Stomach (tissue), 9 donors: ENCODE results near the gene IRAG1. TPM values are rescaled to one million over a fixed set of nuclear protein-coding genes. Genes with fewer than 3 reads are reported as not detected.
A peak's percentile ranks its signal among the peaks of the same experiment; 100 is the strongest.

Experiments
- DNase-seq, 2 donors: peaks; one replicate each; pipeline versions ENCODE4 v3.0.0 to v3.0.0-alpha.2; 2013 to 2019
- H3K27ac ChIP-seq, 5 donors: fragments of 200-600 bp in 4 of 5; sonication (generic) in 4 of 5; one replicate each; pipeline ENCODE4 v1.5.1; 2013 to 2019; ENCODE audit warnings: mild to moderate bottlenecking in 1 of 5, moderate library complexity in 1 of 5
- H3K27me3 ChIP-seq, 3 donors: fragments of 200-600 bp; sonication (generic); one replicate each; pipeline ENCODE4 v1.5.1; 2017 to 2019; ENCODE audit warnings: mixed run types in 1 of 3
- H3K36me3 ChIP-seq, 4 donors: fragments of 200-600 bp; sonication (generic); 1 replicate in 3 of 4; 2 replicates in 1 of 4; pipeline ENCODE4 v1.5.1; 2016 to 2019
- H3K4me1 ChIP-seq, 4 donors: fragments of 200-600 bp; sonication (generic); one replicate each; pipeline ENCODE4 v1.5.1; 2016 to 2019
- H3K4me3 ChIP-seq, 4 donors: fragments of 200-600 bp; sonication (generic) in 3 of 4; one replicate each; pipeline ENCODE4 v1.5.1; 2016 to 2019; ENCODE audit warnings: mild to moderate bottlenecking in 1 of 4
- H3K9me3 ChIP-seq, 4 donors: fragments of 200-600 bp; sonication (generic); one replicate each; pipeline ENCODE4 v1.5.1; 2016 to 2019
- EP300 ChIP-seq: sonication (generic); formaldehyde crosslinking; IDR thresholded peaks from one replicate; pipeline ENCODE4 v1.6.1; 2017; ENCODE audit warnings: antibody characterized with exemption
- POLR2A ChIP-seq, 4 donors: fragments of 450-650 bp; IDR thresholded peaks; one replicate each; pipeline ENCODE4 v1.6.1; 2016; ENCODE audit warnings: antibody characterized with exemption in 4 of 4, control low read depth in 2 of 4, mild to moderate bottlenecking in 1 of 4, moderate library complexity in 1 of 4
- POLR2AphosphoS5 ChIP-seq, 3 donors: sonication (generic); formaldehyde crosslinking; IDR thresholded peaks; one replicate each; pipeline ENCODE4 v1.6.1; 2016; ENCODE audit warnings: antibody characterized with exemption in 3 of 3
- WGBS, 5 donors: extraction: QIAGEN DNeasy Blood & Tissue Kit in 3 of 5; methylation state at CpG; one replicate each; pipeline versions ENCODE4 v1.1.5 to v1.1.7; 2013 to 2018; 5-methylcytosine and 5-hydroxymethylcytosine counted together
- intact Hi-C: fragments of 100-400 bp; cut with DNase I; formaldehyde crosslinking; loops from one replicate; pipeline ENCODE4 v1.15.1; 2023; ENCODE audit warnings: low total_unique reads
- polyA plus RNA-seq, 3 donors: library from polyadenylated mRNA; stranded (reverse); fragments of 200-250 nt; gene quantifications; one replicate each; pipeline ENCODE4 v1.2.3, GENCODE V29; 2013
- total RNA-seq, 5 donors: library from RNA; depleted of rRNA; stranded (reverse); fragments of >200 nt; gene quantifications; one replicate each; pipeline versions ENCODE4 v1.1.0 to v1.2.3, GENCODE V29; 2014 to 2016
- TF ChIP-seq, protein P1 (sequence below), 7 experiments: fragments of 450-650 bp in 4 of 7; fragments of 200-600 bp in 3 of 7; sonication (generic) in 3 of 7; IDR thresholded peaks; one replicate each; pipeline ENCODE4 v1.5.1; 2016 to 2019; ENCODE audit warnings: antibody characterized with exemption in 7 of 7, control low read depth in 2 of 7, mild to moderate bottlenecking in 1 of 7
- donor health status: healthy with polysubstance abuse.
- donor health status: Bipolar disorder and iron deficiency.
- donor health status: healthy.

The IRAG1 gene
- total and polyA plus RNA-seq, 8 donors, result 12.7 to 60.7 (median 26.4) TPM

DNA sequence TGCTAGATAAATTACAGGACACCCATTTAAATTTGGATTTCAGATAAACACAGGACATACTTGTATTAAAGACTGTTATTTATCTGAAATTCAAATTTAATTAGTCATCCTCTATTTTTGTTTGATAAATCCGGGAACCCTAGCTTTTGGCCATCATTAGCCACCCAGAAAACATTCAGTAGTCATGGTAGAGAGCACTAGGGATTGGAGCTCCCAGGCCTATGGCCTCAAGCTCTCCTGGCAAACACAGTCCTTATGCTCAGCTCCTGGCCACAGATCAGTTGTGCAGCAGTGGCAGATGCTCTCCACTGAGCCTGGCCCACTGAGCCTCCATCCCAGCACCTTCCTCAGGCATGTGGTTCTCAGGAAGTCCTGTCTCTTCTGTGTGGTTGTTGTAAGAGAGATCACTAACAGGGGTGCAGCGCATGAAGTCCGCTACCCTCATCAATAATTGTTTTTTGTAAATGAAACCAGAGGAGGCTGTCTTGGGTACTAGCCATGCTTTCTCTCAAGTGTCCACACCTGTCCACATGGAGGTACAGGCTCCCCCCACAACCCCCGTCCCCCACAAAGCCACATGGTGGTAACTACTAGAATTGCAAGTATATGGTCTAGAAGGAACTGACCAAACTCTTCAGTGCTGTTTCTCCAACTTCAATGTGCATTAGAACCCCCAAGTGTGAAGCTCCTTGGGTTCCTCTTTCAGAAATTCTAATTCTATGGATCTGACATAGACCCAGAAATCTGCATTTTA, 1.1 kb upstream of the IRAG1 start:
- DNase-seq, result no peak

GRCh38 chr11:10692531-10693115, 932 bp downstream of the IRAG1 start:
- TF ChIP-seq POLR2AphosphoS5 (IDR thresholded peaks at IDR 0.05) (no peak), EP300 (no peak), POLR2A (IDR thresholded peaks at IDR 0.05) (no peak)
- TF ChIP-seq, protein P1, sequence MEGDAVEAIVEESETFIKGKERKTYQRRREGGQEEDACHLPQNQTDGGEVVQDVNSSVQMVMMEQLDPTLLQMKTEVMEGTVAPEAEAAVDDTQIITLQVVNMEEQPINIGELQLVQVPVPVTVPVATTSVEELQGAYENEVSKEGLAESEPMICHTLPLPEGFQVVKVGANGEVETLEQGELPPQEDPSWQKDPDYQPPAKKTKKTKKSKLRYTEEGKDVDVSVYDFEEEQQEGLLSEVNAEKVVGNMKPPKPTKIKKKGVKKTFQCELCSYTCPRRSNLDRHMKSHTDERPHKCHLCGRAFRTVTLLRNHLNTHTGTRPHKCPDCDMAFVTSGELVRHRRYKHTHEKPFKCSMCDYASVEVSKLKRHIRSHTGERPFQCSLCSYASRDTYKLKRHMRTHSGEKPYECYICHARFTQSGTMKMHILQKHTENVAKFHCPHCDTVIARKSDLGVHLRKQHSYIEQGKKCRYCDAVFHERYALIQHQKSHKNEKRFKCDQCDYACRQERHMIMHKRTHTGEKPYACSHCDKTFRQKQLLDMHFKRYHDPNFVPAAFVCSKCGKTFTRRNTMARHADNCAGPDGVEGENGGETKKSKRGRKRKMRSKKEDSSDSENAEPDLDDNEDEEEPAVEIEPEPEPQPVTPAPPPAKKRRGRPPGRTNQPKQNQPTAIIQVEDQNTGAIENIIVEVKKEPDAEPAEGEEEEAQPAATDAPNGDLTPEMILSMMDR (IDR thresholded peaks at IDR 0.05), result no peak
- Histone ChIP-seq H3K4me3 (peak overlapping the region; percentile 40 to 50 (median 46)), H3K27ac (peak overlapping the region; percentile 78 to 90 (median 88)), H3K27me3 (peaks cover 0 to 4% (median 0%) of the 10 kb centered on the region in 3 donors), H3K9me3 (no peaks in the 10 kb centered on the region), H3K36me3 (peaks cover 0 to 5% (median 0%) of the 10 kb centered on the region in 4 donors), H3K4me1 (peaks cover 0 to 29% (median 13%) of the 10 kb centered on the region in 4 donors)
- intact Hi-C loops, result no loop called here
- 28 to 58% (median 52%) methylated on average over 7 of the region's 7 CpGs for WGBS, 5 donors
- DNase-seq, result peak in 1 of 2 donors; percentile 31

More for the DNA sequence above, 1.1 kb upstream of the IRAG1 start:
- intact Hi-C loops, result no loop called here
- peaks cover 0 to 20% (median 9%) of the 10 kb centered on the region in 4 donors for H3K4me1 ChIP-seq
- peak in 1 of 3 donors; percentile 44 for TF ChIP-seq POLR2AphosphoS5 (IDR thresholded peaks at IDR 0.05)
- no peak for TF ChIP-seq EP300
- no peaks in the 10 kb centered on the region for H3K9me3 ChIP-seq
- H3K27ac ChIP-seq, result peak overlapping the region; percentile 46 to 90 (median 88)
- H3K4me3 ChIP-seq, result no peak overlapping the region
- peaks cover 0 to 4% (median 0%) of the 10 kb centered on the region in 3 donors for H3K27me3 ChIP-seq
- no peaks in the 10 kb centered on the region for H3K36me3 ChIP-seq
- WGBS, 5 donors, result 71 to 82% (median 75%) methylated on average over 4 of the region's 4 CpGs

DNA sequence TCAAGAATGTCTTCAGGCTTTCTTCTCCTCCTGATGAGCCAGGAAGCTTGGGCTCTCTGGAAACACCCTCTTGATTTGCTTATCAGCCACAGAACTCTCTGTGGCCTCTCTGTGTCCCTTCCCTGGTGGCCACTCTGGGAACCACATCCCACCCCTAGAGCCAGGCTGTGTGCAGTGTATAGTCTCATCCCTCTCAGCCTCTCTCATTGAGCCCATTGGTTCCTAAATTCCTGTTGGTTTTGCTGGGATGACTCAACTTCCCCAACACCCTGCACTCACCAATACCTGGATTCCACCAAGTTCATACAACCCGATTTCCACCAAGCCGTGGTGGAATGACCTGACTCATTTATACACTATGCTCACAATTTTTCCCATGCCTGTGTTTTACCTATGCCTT, 5.2 kb downstream of the IRAG1 start:
- intact Hi-C loops, result no loop called here
- H3K4me3 ChIP-seq, result no peak overlapping the region
- peaks cover 0 to 24% (median 10%) of the 10 kb centered on the region in 4 donors for H3K4me1 ChIP-seq
- H3K36me3 ChIP-seq, result peaks cover 0 to 15% (median 0%) of the 10 kb centered on the region in 4 donors
- H3K27me3 ChIP-seq, result no peaks in the 10 kb centered on the region
- H3K27ac ChIP-seq, result peak overlapping the region in 2 of 5 donors; percentile 88 to 90
- TF ChIP-seq, protein P1 (IDR thresholded peaks at IDR 0.05), result peak in 1 of 7 experiments; percentile 16
- TF ChIP-seq POLR2AphosphoS5 (IDR thresholded peaks at IDR 0.05) (no peak), POLR2A (IDR thresholded peaks at IDR 0.05) (no peak)
- 77 to 92% (median 86%) methylated on average over 2 of the region's 2 CpGs for WGBS, 5 donors
- no peak for DNase-seq
- no peaks in the 10 kb centered on the region for H3K9me3 ChIP-seq

DNA sequence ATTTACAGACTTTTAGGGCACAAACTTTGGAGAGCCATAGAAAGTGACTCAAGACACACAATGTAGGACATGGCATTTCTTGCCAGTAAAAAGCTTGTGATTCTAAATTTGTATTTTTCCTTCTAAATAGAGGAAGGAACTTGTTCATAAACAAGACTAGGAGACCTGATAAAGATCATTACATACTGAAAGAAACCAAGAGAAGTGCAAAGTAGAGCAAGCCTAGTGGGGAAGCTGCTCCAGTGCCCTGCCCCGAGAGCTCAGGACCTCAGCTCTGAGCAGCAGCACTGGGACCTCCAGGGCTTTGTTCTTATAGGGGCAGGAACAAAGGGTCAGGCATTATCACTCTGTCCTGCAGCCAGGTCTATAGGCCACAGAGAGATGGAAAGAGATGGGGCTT, 7.2 kb downstream of the IRAG1 start:
- WGBS, 5 donors, result 38 to 70% (median 61%) methylated on average over 1 of the region's 1 CpG
- H3K9me3 ChIP-seq, result no peaks in the 10 kb centered on the region
- peak overlapping the region in 1 of 5 donors; percentile 20 for H3K27ac ChIP-seq
- H3K36me3 ChIP-seq, result peaks cover 0 to 15% (median 0%) of the 10 kb centered on the region in 4 donors
- H3K4me1 ChIP-seq, result peaks cover 0 to 27% (median 13%) of the 10 kb centered on the region in 4 donors
- H3K27me3 ChIP-seq, result no peaks in the 10 kb centered on the region
- intact Hi-C loops, result no loop called here
- DNase-seq, result no peak
- TF ChIP-seq POLR2A (IDR thresholded peaks at IDR 0.05), result no peak
- TF ChIP-seq POLR2AphosphoS5 (IDR thresholded peaks at IDR 0.05), result no peak
- TF ChIP-seq, protein P1 (IDR thresholded peaks at IDR 0.05), result no peak
- no peak for TF ChIP-seq EP300
- H3K4me3 ChIP-seq, result no peak overlapping the region
